ENCODE results near the gene ZNF525. TPM values are rescaled to one million over a fixed set of nuclear protein-coding genes. Genes with fewer than 3 reads are reported as not detected.
"Not testable (repeated sequence)": the region's sequence is repeated elsewhere in the genome, so short reads cannot be mapped to it uniquely, and the experiment has no call there.

The ZNF525 gene
- polyA plus RNA-seq = 10 to 100 TPM in 1 of 3 donors, 1 to 10 TPM in 1, not detected in 1; 4.8 to 10.9 TPM

DNA sequence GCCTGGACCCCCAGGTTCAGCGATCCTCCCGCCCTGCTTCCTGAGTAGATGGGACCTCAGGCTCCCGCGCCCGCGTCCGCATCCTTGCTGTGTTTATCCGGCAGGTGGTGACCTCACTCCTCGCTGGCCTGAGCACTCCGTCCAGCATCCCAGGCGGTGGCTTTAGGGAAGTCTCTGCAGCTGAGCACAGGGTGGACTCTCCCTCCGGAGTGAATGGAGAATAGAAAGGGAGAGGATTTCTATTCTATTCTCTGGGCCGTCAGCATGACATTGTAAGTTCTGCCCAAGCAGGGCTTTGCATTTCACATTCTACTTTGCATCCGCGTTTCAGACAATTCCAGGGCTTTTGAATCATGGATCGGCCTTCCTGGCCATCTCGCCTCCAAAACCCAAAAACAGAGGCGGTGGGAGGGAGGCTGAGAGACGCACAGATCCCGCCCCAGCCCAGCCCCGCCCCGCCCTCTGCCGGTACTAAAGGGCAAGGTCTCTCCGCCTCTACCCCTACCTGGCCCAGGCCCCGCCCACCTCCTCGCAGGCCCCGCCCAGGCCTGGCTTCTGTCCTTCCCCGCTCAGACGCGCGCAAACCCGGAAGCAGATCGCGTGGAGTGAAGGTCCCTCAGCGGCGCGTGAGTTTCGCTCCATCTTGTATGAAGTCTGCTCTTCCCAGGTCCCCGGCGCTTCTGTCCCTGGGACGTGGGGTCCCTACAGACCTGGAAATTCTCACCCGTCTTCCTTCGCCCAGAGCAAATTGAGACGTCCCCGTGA is at the start of gene ZNF525:
TSS of gene ZNF525 (plus strand) at position 572 of the 765 bp plus-strand sequence. CDS start 6,577 bp downstream, outside the sequence.
- H3K9me3 Mint-ChIP-seq = no peaks in the 10 kb centered on the region
- peak within 1 kb of the TSS; percentile 88 to 96 (median 94) for H3K27ac Mint-ChIP-seq
- peaks cover 0 to 11% (median 3%) of the 10 kb centered on the region in 3 donors for H3K36me3 Mint-ChIP-seq
- peak within 1 kb of the TSS; percentile 95 to 98 (median 97) for H3K4me3 Mint-ChIP-seq
- H3K4me1 Mint-ChIP-seq = peaks cover 22 to 32% of the 10 kb centered on the region in 2 donors
- peak; percentile 94 to 96 (median 95) for DNase-seq
- peaks cover 0 to 3% (median 2%) of the 10 kb centered on the region in 3 donors for H3K27me3 Mint-ChIP-seq (ENCODE audit: low read depth in 3 of 3)

DNA sequence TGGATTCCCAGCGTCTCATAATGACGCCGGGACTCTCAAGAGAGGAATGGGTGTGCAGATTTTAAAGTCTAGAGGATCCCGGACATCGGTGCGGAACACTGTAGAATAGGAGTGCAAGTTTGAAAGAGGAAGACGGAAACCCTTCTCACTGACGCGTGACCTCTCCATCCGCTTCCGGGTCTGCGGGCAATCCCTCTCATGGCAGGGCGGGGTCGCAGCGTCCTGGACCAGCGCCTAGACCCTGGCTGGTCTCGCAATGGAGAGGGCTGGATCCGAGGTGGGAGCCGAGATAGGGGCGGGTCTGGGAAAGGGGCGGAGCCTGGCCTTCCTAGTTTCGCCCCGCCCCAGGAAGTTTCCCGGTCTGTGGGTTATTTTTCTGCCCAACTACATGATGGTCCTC is 36.5 kb upstream of the ZNF525 start:
- H3K27me3 Mint-ChIP-seq (ENCODE audit: low read depth in 3 of 3) = peaks cover 10 to 35% (median 15%) of the 10 kb centered on the region in 3 donors
- peak overlapping the region; percentile 56 to 76 (median 64) for H3K4me3 Mint-ChIP-seq
- H3K9me3 Mint-ChIP-seq = peaks cover 18 to 48% (median 27%) of the 10 kb centered on the region in 6 donors
- H3K4me1 Mint-ChIP-seq = peaks cover 16 to 25% of the 10 kb centered on the region in 2 donors
- peaks cover 7 to 18% (median 8%) of the 10 kb centered on the region in 3 donors for H3K36me3 Mint-ChIP-seq
- DNase-seq = peak in 1 of 3 donors; percentile 3
- H3K27ac Mint-ChIP-seq = no peak overlapping the region

DNA sequence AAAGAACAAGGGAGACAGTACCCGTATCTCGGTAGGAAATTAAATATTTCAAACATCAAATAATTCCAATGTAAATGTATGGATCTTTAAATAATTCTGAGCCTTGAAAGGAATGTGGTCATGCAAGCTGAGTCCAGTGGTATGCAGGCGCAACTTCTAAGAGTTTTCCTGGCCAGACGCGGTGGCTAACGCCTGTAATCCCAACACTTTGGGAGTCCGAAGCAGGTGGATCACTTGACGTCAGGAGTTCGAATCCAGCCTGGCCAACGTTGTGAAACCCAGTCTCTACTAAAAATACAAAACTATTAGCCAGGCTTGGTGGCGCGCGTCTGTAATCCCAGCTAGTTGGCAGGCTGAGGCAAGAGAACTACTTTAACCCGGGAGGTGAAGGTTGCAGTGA is 33.0 kb upstream of the ZNF525 start:
- peak overlapping the region in 3 of 6 donors; percentile 12 to 92 (median 42) for H3K27ac Mint-ChIP-seq
- H3K27me3 Mint-ChIP-seq (ENCODE audit: low read depth in 3 of 3) = peaks cover 2 to 32% (median 19%) of the 10 kb centered on the region in 3 donors
- H3K36me3 Mint-ChIP-seq = peaks cover 4 to 13% (median 8%) of the 10 kb centered on the region in 3 donors
- H3K4me3 Mint-ChIP-seq = peak overlapping the region; percentile 91 to 99 (median 97)
- H3K4me1 Mint-ChIP-seq = peaks cover 28 to 51% of the 10 kb centered on the region in 2 donors
- H3K9me3 Mint-ChIP-seq = peaks cover 15 to 25% (median 20%) of the 10 kb centered on the region in 6 donors
- no peak for DNase-seq

DNA sequence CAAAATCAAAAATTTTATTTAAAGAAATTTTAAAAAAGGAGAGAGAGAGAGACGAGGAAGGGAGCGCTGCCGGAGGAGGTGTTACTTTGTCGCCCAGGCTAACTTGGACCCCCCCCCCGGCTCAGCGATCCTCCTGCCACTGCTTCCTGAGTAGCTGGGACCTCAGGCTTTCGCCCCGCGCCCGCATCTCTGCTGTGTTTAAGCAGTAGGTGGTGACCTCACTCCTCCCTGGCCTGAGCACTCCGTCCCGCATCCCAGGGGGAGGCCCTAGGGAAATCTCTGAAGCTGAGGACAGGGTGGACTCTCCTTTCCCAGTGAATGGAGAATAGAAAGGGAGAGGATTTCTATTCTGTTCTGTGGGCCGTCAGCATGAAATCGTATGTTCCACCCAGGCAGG is 32.4 kb upstream of the ZNF525 start:
- Mint-ChIP-seq H3K4me3 (peak overlapping the region; percentile 91 to 99 (median 97)), H3K27ac (peak overlapping the region; percentile 84 to 96 (median 92)), H3K9me3 (peaks cover 14 to 22% (median 16%) of the 10 kb centered on the region in 6 donors), H3K27me3 (ENCODE audit: low read depth in 3 of 3) (peaks cover 2 to 32% (median 19%) of the 10 kb centered on the region in 3 donors), H3K36me3 (peaks cover 7 to 17% (median 12%) of the 10 kb centered on the region in 3 donors), H3K4me1 (peaks cover 30 to 51% of the 10 kb centered on the region in 2 donors)
- no peak for DNase-seq

DNA sequence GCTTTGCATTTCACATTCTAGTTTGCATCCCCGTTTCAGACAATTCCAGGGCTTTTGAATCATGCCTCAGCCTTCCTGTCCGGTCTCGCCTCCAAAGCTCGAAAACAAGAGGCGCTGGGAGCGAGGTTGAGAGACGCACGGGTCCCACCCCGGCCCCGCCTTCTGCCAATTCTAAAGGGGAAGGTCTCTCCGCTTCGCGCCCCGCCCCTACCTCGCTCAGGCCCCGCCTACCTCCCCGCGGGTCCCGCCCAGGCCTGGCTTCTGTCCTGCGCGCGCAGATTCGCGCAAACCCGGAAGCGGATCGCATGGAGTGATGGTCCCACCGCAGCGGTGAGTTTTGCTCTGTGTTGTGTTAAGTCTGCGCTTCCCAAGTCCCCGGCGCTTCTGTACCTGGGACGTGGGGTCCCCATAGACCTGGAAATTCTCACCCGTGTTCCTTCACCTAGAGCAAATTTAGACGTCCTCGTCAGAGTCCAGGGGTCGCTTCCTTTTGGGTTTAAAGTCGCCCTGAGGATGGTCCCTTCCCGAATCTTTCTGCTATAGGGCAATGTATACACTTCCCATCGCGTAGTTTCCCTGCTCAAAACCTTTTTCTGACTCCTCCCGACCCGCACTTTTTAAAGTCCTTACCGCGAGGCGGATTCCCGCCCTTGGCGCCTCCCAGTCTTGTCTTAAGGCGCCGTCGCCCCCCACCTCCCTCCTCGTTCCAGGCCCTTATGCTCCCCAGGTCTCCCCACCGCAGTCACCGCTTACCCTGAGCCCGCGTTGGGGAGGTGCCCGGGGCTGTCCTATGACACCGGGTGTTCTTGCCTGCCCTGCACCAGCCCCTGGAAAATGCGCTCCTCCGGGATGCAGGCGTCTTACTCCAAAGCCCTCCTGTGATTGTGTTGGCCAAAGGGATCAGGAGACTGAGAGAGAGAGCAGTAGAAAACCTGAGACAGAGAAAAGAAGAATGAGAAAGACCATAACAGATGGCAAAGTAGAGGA is 31.7 kb upstream of the ZNF525 start, which contains the start of gene ZNF845:
TSS of gene ZNF845 (plus strand) at position 287 of the 987 bp plus-strand sequence. CDS start 7,559 bp downstream, outside the sequence.
- H3K27me3 Mint-ChIP-seq (ENCODE audit: low read depth in 3 of 3) = peaks cover 2 to 28% (median 20%) of the 10 kb centered on the region in 3 donors
- peaks cover 8 to 16% (median 13%) of the 10 kb centered on the region in 6 donors for H3K9me3 Mint-ChIP-seq
- DNase-seq = peak; percentile 96 to 97 (median 97)
- peak within 1 kb of the TSS; percentile 84 to 96 (median 92) for H3K27ac Mint-ChIP-seq
- H3K4me1 Mint-ChIP-seq = peaks cover 31 to 47% of the 10 kb centered on the region in 2 donors
- H3K36me3 Mint-ChIP-seq = peaks cover 9 to 17% (median 11%) of the 10 kb centered on the region in 3 donors
- peak within 1 kb of the TSS; percentile 91 to 99 (median 97) for H3K4me3 Mint-ChIP-seq

DNA sequence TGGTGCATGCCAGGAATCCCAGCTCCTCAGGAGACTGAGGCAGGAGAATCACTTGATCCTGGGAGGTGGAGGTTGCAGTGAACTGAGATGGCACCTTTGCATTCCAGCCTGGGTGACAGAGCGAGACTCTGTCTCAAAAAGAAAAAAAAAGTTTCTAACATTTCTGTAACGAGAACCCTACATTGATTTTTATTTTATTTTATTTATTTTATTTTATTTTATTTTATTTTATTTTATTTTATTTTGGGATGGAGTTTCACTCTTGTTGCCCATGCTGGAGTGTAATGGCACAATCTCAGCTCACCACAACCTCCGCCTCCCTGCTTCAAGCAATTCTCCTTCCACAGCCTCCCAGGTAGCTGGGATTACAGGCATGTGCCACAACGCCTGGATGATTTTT is 21.1 kb upstream of the ZNF525 start:
- not testable (repeated sequence) for DNase-seq; H3K27me3 Mint-ChIP-seq (ENCODE audit: low read depth in 3 of 3); H3K27ac Mint-ChIP-seq; H3K4me3 Mint-ChIP-seq
- H3K9me3 Mint-ChIP-seq = peaks cover 19 to 60% (median 43%) of the 10 kb centered on the region in 6 donors
- peaks cover 7 to 27% of the 10 kb centered on the region in 2 donors for H3K4me1 Mint-ChIP-seq
- peaks cover 75 to 90% (median 84%) of the 10 kb centered on the region in 3 donors for H3K36me3 Mint-ChIP-seq

DNA sequence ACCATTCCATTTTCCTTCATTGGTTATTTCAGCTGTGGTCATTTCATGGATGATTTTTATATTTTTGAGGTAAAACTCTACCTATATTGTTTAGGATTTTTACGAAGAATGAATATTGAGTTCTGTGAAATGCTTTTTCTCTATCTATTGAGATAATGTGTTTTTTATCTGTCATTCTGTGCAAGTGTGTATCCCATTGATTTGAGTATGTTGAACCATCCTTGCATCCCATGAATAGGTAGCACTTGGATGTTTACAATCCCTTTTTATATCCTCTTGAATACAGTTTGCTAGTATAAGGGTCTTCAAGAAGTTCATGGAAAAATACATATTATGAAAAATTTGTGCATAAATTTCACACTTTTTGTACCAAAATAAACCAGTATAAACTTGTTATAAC is 9.8 kb upstream of the ZNF525 start:
- no peak for DNase-seq
- H3K4me3 Mint-ChIP-seq = no peak overlapping the region
- no peak overlapping the region for H3K27ac Mint-ChIP-seq
- peaks cover 0 to 4% (median 0%) of the 10 kb centered on the region in 3 donors for H3K27me3 Mint-ChIP-seq (ENCODE audit: low read depth in 3 of 3)
- peaks cover 0 to 7% of the 10 kb centered on the region in 2 donors for H3K4me1 Mint-ChIP-seq
- peaks cover 28 to 34% (median 31%) of the 10 kb centered on the region in 3 donors for H3K36me3 Mint-ChIP-seq
- H3K9me3 Mint-ChIP-seq = peaks cover 40 to 78% (median 76%) of the 10 kb centered on the region in 6 donors

DNA sequence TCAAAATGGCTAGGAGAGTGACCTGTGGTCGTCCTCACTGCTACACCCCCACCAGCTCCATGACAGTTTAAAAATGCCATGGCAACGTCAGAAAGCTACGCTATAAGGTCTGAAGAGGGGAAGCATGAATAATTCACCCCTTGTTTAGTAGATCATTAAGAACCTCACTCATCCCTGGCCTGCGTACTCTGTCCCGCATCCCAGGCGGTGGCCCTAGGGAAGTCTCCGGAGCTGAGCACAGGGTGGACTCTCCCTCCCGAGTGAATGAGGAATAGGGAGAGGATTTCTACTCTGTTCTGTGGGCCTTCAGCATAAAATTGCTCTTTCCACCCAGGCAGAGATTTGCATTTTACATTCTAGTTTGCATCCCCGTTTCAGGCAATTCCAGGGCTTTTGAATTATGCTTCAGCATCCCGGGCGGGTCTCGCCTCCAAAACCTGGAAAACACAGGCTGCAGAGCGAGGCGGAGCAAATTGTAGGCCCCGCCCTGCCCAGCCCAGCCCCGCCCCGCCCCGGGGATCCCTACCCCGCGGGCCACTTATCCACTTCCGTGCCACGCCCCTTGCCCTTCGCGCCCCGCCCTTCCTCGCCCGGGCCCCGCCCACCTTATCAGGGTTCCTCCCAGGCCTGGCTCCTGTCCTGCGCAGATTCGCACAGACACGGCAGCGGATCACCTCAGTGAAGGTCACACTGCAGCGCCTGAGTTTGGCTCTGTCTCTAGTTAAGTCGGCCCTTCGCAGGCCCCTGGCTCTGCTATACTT is 7.5 kb upstream of the ZNF525 start:
- Mint-ChIP-seq H3K27me3 (ENCODE audit: low read depth in 3 of 3) (peaks cover 0 to 2% (median 0%) of the 10 kb centered on the region in 3 donors), H3K4me1 (peaks cover 0 to 7% of the 10 kb centered on the region in 2 donors)

DNA sequence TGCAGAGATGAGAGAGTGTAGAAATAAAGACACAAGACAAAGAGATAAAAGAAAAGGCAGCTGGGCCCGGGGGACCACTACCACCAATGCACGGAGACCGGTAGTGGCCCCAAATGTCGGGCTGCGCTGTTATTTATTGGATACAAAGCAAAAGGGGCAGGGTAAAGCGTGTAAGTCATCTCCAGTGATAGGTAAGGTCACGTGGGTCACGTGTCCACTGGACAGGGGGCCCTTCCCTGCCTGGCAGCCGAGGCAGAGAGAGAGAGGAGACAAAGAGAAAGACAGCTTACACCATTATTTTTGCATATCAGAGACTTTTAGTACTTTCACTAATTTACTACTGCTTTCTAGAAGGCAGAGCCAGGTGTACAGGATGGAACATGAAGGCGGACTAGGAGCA is 5.4 kb upstream of the ZNF525 start:
- not testable (repeated sequence) for H3K27me3 Mint-ChIP-seq (ENCODE audit: low read depth in 3 of 3); DNase-seq; H3K36me3 Mint-ChIP-seq; H3K4me1 Mint-ChIP-seq; H3K27ac Mint-ChIP-seq; H3K4me3 Mint-ChIP-seq
- peaks cover 15 to 35% (median 34%) of the 10 kb centered on the region in 6 donors for H3K9me3 Mint-ChIP-seq

More for the DNA sequence above, 7.5 kb upstream of the ZNF525 start:
- Mint-ChIP-seq H3K4me3 (no peak overlapping the region), H3K27ac (no peak overlapping the region), H3K36me3 (peaks cover 7 to 11% (median 11%) of the 10 kb centered on the region in 3 donors), H3K9me3 (peaks cover 20 to 56% (median 53%) of the 10 kb centered on the region in 6 donors)
- DNase-seq = no peak

DNA sequence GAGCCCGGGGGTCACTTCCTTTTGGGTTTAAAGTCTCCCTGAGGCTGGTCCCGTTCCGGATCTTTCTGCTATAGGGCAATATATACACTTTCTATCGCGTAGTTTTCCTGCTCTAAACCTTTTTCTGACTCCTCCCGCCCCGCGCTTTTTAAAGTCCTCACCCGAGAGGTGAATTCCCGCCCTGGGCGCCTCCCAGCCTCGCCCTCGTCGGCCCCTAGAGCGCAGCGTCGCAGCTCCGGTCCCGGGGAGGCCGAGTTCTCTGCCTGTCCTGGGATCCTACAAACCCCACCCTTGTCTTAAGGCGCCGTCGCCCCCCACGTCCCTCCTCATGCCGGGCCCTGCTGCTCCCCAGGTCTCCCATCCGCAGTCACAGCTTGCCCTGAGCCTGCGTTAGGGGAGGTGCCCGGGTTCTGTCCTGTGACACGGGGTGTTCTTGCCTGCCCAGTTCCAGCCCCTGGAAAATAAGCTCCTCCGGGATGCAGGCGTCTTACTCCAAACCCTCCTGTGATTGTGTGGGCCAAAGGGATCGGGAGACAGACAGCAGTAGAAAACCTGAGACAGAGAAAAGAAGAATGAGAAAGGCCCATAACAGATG is 491 bp downstream of the ZNF525 start:
- peaks cover 0 to 2% (median 0%) of the 10 kb centered on the region in 6 donors for H3K9me3 Mint-ChIP-seq
- H3K36me3 Mint-ChIP-seq = peaks cover 0 to 15% (median 8%) of the 10 kb centered on the region in 3 donors
- peaks cover 22 to 32% of the 10 kb centered on the region in 2 donors for H3K4me1 Mint-ChIP-seq
- no peak for DNase-seq
- H3K4me3 Mint-ChIP-seq = peak overlapping the region; percentile 95 to 98 (median 97)
- H3K27me3 Mint-ChIP-seq (ENCODE audit: low read depth in 3 of 3) = peaks cover 0 to 3% (median 2%) of the 10 kb centered on the region in 3 donors
- peak overlapping the region; percentile 88 to 96 (median 94) for H3K27ac Mint-ChIP-seq

DNA sequence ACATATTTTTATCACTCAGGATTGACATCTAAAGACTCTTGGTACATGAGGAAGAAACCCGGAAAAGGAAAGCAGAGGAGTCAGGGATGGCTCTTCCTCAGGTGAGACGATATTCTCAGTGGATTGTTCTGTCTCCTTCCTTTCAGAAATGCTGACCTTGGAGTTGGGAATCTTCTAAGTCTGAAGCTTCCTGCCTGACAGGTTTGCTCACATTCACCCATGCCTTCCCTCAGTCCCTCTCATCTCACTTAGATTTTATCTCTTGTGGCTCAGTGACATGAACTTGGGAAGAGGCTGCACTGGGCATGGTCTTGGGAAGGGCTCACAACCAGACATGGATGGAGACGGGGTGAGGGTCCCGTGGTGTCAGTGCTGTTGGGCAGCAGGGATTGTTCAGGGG is 6.7 kb downstream of the ZNF525 start:
- Mint-ChIP-seq H3K4me3 (no peak overlapping the region), H3K4me1 (peaks cover 5 to 10% of the 10 kb centered on the region in 2 donors), H3K36me3 (peaks cover 36 to 66% (median 50%) of the 10 kb centered on the region in 3 donors), H3K27me3 (ENCODE audit: low read depth in 3 of 3) (no peaks in the 10 kb centered on the region), H3K9me3 (peaks cover 0 to 8% (median 2%) of the 10 kb centered on the region in 6 donors), H3K27ac (no peak overlapping the region)
- DNase-seq = no peak

DNA sequence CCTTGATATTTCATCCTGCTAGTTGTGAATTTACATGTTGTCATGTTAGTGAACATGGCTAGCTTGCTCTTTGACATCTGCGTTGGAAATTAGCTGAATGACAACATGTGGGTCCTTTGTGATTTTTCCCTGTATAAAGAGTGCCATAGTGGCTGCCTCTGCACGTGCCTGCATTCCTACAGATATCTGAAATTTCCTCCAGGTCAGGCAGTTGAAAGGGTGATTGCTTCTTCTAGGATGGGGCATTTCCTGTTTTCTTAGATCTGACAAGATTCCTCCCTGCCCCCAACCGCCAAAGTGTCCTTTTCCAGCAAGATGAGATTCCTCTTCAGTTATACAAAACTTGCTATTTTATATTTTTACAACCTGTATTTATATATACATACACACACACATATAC is 8.8 kb downstream of the ZNF525 start:
- H3K9me3 Mint-ChIP-seq = peaks cover 3 to 23% (median 16%) of the 10 kb centered on the region in 6 donors
- no peak overlapping the region for H3K4me3 Mint-ChIP-seq
- no peak for DNase-seq
- H3K27me3 Mint-ChIP-seq (ENCODE audit: low read depth in 3 of 3) = no peaks in the 10 kb centered on the region
- peaks cover 55 to 78% (median 67%) of the 10 kb centered on the region in 3 donors for H3K36me3 Mint-ChIP-seq
- H3K27ac Mint-ChIP-seq = no peak overlapping the region
- H3K4me1 Mint-ChIP-seq = no peaks in the 10 kb centered on the region
